Measurements from ENCODE around the gene SPATA2L. TPM values are rescaled to one million over a fixed set of nuclear protein-coding genes. Genes with fewer than 3 reads are reported as not detected.

The SPATA2L gene
- total and polyA plus RNA-seq, 10 of the 15 experiments (the other 5 are each of a cell fraction or from before 2014, with no cell fraction given): 0.20 to 6.9 (median 3.9) TPM; not detected in 1

DNA sequence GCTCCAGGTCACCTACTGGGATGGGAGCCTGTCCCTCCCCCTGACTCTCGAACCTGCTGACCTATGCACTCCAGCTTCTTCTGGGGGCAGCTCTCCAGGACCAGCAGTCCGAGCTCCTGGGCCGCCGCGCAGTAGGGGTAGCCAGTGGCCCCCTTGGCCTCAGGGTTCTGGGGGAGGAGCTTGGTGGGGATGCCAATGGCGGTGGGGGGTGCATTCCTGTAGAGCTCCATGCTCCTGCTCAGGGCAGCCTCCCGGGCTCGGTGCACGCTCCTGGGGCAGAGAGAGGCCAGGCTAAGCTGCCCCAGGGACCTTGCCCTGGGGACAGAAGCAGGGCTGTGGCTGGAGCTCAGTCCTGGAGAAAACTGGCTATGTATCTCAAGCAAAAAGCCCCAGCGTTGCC lies 7.7 kb upstream of the SPATA2L start:
- H3K79me2 ChIP-seq (ENCODE audit: control insufficient read depth, insufficient read depth, low read length): peaks cover 7% of the 10 kb centered on the region
- POLR2A ChIA-PET: interaction anchor here (0.5 to 1.1 kb wide), 2 partner anchors 43 to 370 kb away, joined by 3 to 7 read pairs; no protein-coding TSS in a partner anchor
- no peaks in the 10 kb centered on the region for H3K4me1 ChIP-seq (ENCODE audit: control insufficient read depth, insufficient read depth, low read length)
- DNase-seq (ENCODE audit: low read depth, low spot score) (no peak), ATAC-seq (no peak), FAIRE-seq (no peak)
- H3K36me3 ChIP-seq (ENCODE audit: control insufficient read depth in 2 of 2, insufficient read depth in 2 of 2, low read length in 1 of 2): no peaks in the 10 kb centered on the region
- TF ChIP-seq SUZ12 (IDR thresholded peaks at IDR 0.05; ENCODE audit: unreplicated experiment) (no peak), SREBF2 (IDR thresholded peaks at IDR 0.05; ENCODE audit: low read length) (no peak), LARP7 (IDR thresholded peaks at IDR 0.05) (no peak), SREBF1 (IDR thresholded peaks at IDR 0.05; ENCODE audit: low read length) (no peak)
- TF ChIP-seq, protein P1, sequence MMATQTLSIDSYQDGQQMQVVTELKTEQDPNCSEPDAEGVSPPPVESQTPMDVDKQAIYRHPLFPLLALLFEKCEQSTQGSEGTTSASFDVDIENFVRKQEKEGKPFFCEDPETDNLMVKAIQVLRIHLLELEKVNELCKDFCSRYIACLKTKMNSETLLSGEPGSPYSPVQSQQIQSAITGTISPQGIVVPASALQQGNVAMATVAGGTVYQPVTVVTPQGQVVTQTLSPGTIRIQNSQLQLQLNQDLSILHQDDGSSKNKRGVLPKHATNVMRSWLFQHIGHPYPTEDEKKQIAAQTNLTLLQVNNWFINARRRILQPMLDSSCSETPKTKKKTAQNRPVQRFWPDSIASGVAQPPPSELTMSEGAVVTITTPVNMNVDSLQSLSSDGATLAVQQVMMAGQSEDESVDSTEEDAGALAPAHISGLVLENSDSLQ (IDR thresholded peaks at IDR 0.05): no peak
- RAD21 ChIA-PET (ENCODE audit: unreplicated experiment): interaction anchor here (1.0 kb wide), 1 partner anchor 152 kb away, joined by 3 read pairs; no protein-coding TSS in a partner anchor
- no TSS peak for BruUV-seq (replicated peaks)
- H3K9me3 ChIP-seq (replicated peaks; ENCODE audit: control insufficient read depth, insufficient read depth, low read length): no peaks in the 10 kb centered on the region
- CTCF ChIA-PET: interaction anchor here (1.0 to 5.4 kb wide), 3 partner anchors 83 to 200 kb away, joined by 3 to 119 read pairs (median 82); no protein-coding TSS in a partner anchor
- intact Hi-C loops (cut with micrococcal nuclease; ENCODE audit: unreplicated experiment) (loop anchor here (10.0 kb wide), 1 partner anchor 206 kb away; the partner anchor contains the start of gene MC1R), in situ Hi-C loops (cut with MboI) (loop anchor here (10.0 kb wide), 1 partner anchor 86 kb away; no protein-coding TSS in a partner anchor)
- H2AFZ ChIP-seq (ENCODE audit: control insufficient read depth, low read depth, low read length): no peak overlapping the region
- SMC1A ChIA-PET (ENCODE audit: uncharacterized antibody, unreplicated experiment): no interaction called here
- H3K4me2 ChIP-seq (ENCODE audit: control insufficient read depth, insufficient read depth): no peak overlapping the region
- H4K20me1 ChIP-seq (ENCODE audit: control insufficient read depth, insufficient read depth): no peaks in the 10 kb centered on the region
- no peak overlapping the region for H3K9ac ChIP-seq (ENCODE audit: control insufficient read depth, insufficient read depth, low read length)
- H3K27ac ChIP-seq (ENCODE audit: control insufficient read depth, insufficient read depth): no peak overlapping the region
- H3K4me3 ChIP-seq: no peak overlapping the region
- 78% methylated on average over 10 of the region's 10 CpGs for WGBS (ENCODE audit: insufficient coverage, insufficient replicate concordance, low lambda C conversion rate, missing lambda C conversion rate)
- no peaks in the 10 kb centered on the region for H3K27me3 ChIP-seq (replicated peaks in 1 of 2; ENCODE audit: control insufficient read depth in 2 of 2, insufficient read depth in 2 of 2, low read length in 1 of 2)

DNA sequence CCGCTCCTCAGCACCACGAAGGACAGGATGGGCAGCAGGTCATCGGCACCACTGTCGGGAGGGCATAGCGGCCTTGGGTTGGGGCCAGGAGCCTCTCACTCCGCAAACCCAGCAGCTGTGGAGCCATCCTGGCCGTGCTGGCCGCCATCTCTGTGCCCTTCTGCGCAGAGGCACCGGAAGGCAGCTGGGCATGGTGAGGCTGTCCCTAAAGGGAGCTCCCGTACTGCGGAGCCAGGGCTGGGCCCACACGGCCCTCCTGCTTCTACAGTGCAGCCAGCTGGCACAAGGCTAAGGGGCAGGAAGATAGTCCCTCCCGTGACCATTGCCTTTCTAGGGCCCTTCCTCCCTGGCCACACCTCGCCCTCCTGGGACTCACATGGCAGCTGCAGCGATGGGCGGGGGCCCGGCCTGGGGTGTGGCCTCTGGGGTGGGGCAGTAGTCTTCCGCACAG lies 7.0 kb upstream of the SPATA2L start:
- H3K36me3 ChIP-seq (ENCODE audit: control insufficient read depth in 2 of 2, insufficient read depth in 2 of 2, low read length in 1 of 2): no peaks in the 10 kb centered on the region
- H3K4me1 ChIP-seq (ENCODE audit: control insufficient read depth, insufficient read depth, low read length): no peaks in the 10 kb centered on the region
- in situ Hi-C loops (cut with MboI): loop anchor here (10.0 kb wide), 1 partner anchor 86 kb away; no protein-coding TSS in a partner anchor
- SMC1A ChIA-PET (ENCODE audit: uncharacterized antibody, unreplicated experiment): interaction anchor here (4.7 kb wide), 1 partner anchor 152 kb away, joined by 44 read pairs; no protein-coding TSS in a partner anchor
- peaks cover 7% of the 10 kb centered on the region for H3K79me2 ChIP-seq (ENCODE audit: control insufficient read depth, insufficient read depth, low read length)
- no peaks in the 10 kb centered on the region for H3K9me3 ChIP-seq (replicated peaks; ENCODE audit: control insufficient read depth, insufficient read depth, low read length)
- no peak overlapping the region for H2AFZ ChIP-seq (ENCODE audit: control insufficient read depth, low read depth, low read length)
- H3K9ac ChIP-seq (ENCODE audit: control insufficient read depth, insufficient read depth, low read length): no peak overlapping the region
- ATAC-seq: no peak
- H3K4me3 ChIP-seq: no peak overlapping the region
- no peak for DNase-seq (ENCODE audit: low read depth, low spot score)
- TF ChIP-seq ZNF274 (IDR thresholded peaks at IDR 0.05; ENCODE audit: insufficient read depth, insufficient read length) (no peak), CBX3 (IDR thresholded peaks at IDR 0.05; ENCODE audit: borderline replicate concordance, low read depth) (no peak), CEBPB (IDR thresholded peaks at IDR 0.05; ENCODE audit: borderline replicate concordance in 1 of 2, low read depth in 2 of 2, low read length in 2 of 2) (no peak), TBL1XR1 (IDR thresholded peaks at IDR 0.05; ENCODE audit: low read depth, low read length) (no peak), NFYB (IDR thresholded peaks at IDR 0.05; ENCODE audit: insufficient read depth, low read depth, low read length) (no peak), MTA3 (IDR thresholded peaks at IDR 0.05; ENCODE audit: borderline replicate concordance, low read length) (no peak), CHD4 (IDR thresholded peaks at IDR 0.05) (no peak), RAD51 (IDR thresholded peaks at IDR 0.05) (no peak)
- TF ChIP-seq, protein P2, sequence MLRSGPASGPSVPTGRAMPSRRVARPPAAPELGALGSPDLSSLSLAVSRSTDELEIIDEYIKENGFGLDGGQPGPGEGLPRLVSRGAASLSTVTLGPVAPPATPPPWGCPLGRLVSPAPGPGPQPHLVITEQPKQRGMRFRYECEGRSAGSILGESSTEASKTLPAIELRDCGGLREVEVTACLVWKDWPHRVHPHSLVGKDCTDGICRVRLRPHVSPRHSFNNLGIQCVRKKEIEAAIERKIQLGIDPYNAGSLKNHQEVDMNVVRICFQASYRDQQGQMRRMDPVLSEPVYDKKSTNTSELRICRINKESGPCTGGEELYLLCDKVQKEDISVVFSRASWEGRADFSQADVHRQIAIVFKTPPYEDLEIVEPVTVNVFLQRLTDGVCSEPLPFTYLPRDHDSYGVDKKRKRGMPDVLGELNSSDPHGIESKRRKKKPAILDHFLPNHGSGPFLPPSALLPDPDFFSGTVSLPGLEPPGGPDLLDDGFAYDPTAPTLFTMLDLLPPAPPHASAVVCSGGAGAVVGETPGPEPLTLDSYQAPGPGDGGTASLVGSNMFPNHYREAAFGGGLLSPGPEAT (IDR thresholded peaks at IDR 0.05; ENCODE audit: low read depth): no peak
- intact Hi-C loops (cut with micrococcal nuclease; ENCODE audit: unreplicated experiment): loop anchor here (10.0 kb wide), 1 partner anchor 206 kb away; the partner anchor contains the start of gene MC1R
- FAIRE-seq: no peak
- no peaks in the 10 kb centered on the region for H4K20me1 ChIP-seq (ENCODE audit: control insufficient read depth, insufficient read depth)
- WGBS (ENCODE audit: insufficient coverage, insufficient replicate concordance, low lambda C conversion rate, missing lambda C conversion rate): 72% methylated on average over 16 of the region's 19 CpGs
- POLR2A ChIA-PET: interaction anchor here (0.5 to 1.1 kb wide), 2 partner anchors 42 to 370 kb away, joined by 3 to 7 read pairs; no protein-coding TSS in a partner anchor
- H3K27me3 ChIP-seq (replicated peaks in 1 of 2; ENCODE audit: control insufficient read depth in 2 of 2, insufficient read depth in 2 of 2, low read length in 1 of 2): no peaks in the 10 kb centered on the region
- H3K4me2 ChIP-seq (ENCODE audit: control insufficient read depth, insufficient read depth): no peak overlapping the region
- no TSS peak for BruUV-seq (replicated peaks)
- no peak overlapping the region for H3K27ac ChIP-seq (ENCODE audit: control insufficient read depth, insufficient read depth)
- RAD21 ChIA-PET (ENCODE audit: unreplicated experiment): interaction anchor here (1.7 kb wide), 1 partner anchor 86 kb away, joined by 4 read pairs; no protein-coding TSS in a partner anchor
- CTCF ChIA-PET: interaction anchor here (1.0 to 5.4 kb wide), 3 partner anchors 84 to 201 kb away, joined by 3 to 119 read pairs (median 82); no protein-coding TSS in a partner anchor
